ENCODE measurements around the gene GPRC5C.

GPRC5C gene

GRCh38 chr17:74449773-74450172 lies 17.9 kb downstream of the GPRC5C start:
- H3K27me3 Mint-ChIP-seq: peaks cover 23% of the 10 kb centered on the region
- no peak overlapping the region for H3K27ac Mint-ChIP-seq
- H3K4me1 Mint-ChIP-seq (ENCODE audit: low read depth): peaks cover 23% of the 10 kb centered on the region
- no peaks in the 10 kb centered on the region for H3K9me3 Mint-ChIP-seq
- DNase-seq: no peak
- H3K36me3 Mint-ChIP-seq (ENCODE audit: low read depth): no peaks in the 10 kb centered on the region
- no peak overlapping the region for H3K4me3 Mint-ChIP-seq

GRCh38 chr17:74450231-74450630 lies 18.3 kb downstream of the GPRC5C start:
- H3K27ac Mint-ChIP-seq: no peak overlapping the region
- peaks cover 23% of the 10 kb centered on the region for H3K4me1 Mint-ChIP-seq (ENCODE audit: low read depth)
- H3K27me3 Mint-ChIP-seq: peaks cover 21% of the 10 kb centered on the region
- no peaks in the 10 kb centered on the region for H3K9me3 Mint-ChIP-seq
- H3K36me3 Mint-ChIP-seq (ENCODE audit: low read depth): no peaks in the 10 kb centered on the region
- DNase-seq: no peak
- H3K4me3 Mint-ChIP-seq: no peak overlapping the region

- H3K36me3 Mint-ChIP-seq (ENCODE audit: low read depth): no peaks in the 10 kb centered on the region
- H3K9me3 Mint-ChIP-seq: no peaks in the 10 kb centered on the region
- peaks cover 22% of the 10 kb centered on the region for H3K4me1 Mint-ChIP-seq (ENCODE audit: low read depth)
- H3K27me3 Mint-ChIP-seq: peaks cover 18% of the 10 kb centered on the region
- H3K4me3 Mint-ChIP-seq: no peak overlapping the region
- no peak for DNase-seq
- no peak overlapping the region for H3K27ac Mint-ChIP-seq
Measured at GRCh38 chr17:74450925-74451403, 19.1 kb downstream of the GPRC5C start.

- Mint-ChIP-seq H3K9me3 (no peaks in the 10 kb centered on the region), H3K27ac (no peak overlapping the region), H3K4me3 (no peak overlapping the region), H3K36me3 (ENCODE audit: low read depth) (no peaks in the 10 kb centered on the region), H3K27me3 (peaks cover 17% of the 10 kb centered on the region), H3K4me1 (ENCODE audit: low read depth) (peaks cover 22% of the 10 kb centered on the region)
- no peak for DNase-seq
Measured at GRCh38 chr17:74451557-74451956, 19.7 kb downstream of the GPRC5C start.

- H3K4me3 Mint-ChIP-seq: no peak overlapping the region
Measured at GRCh38 chr17:74452033-74452840, 20.3 kb downstream of the GPRC5C start.

GRCh38 chr17:74452841-74453661 lies 21.2 kb downstream of the GPRC5C start:
- DNase-seq: no peak
- Mint-ChIP-seq H3K4me3 (no peak overlapping the region), H3K27ac (no peak overlapping the region)

More at GRCh38 chr17:74452033-74452840, 20.3 kb downstream of the GPRC5C start:
- no peak for DNase-seq
- Mint-ChIP-seq H3K9me3 (no peaks in the 10 kb centered on the region), H3K27me3 (peaks cover 14% of the 10 kb centered on the region), H3K4me1 (ENCODE audit: low read depth) (peaks cover 16% of the 10 kb centered on the region), H3K27ac (no peak overlapping the region), H3K36me3 (ENCODE audit: low read depth) (no peaks in the 10 kb centered on the region)

GRCh38 chr17:74453665-74454196 lies 21.8 kb downstream of the GPRC5C start:
- H3K9me3 Mint-ChIP-seq: no peaks in the 10 kb centered on the region
- peaks cover 14% of the 10 kb centered on the region for H3K27me3 Mint-ChIP-seq
- H3K4me3 Mint-ChIP-seq: no peak overlapping the region
- no peak for DNase-seq
- no peak overlapping the region for H3K27ac Mint-ChIP-seq
- no peaks in the 10 kb centered on the region for H3K36me3 Mint-ChIP-seq (ENCODE audit: low read depth)
- peaks cover 15% of the 10 kb centered on the region for H3K4me1 Mint-ChIP-seq (ENCODE audit: low read depth)

More at GRCh38 chr17:74452841-74453661, 21.2 kb downstream of the GPRC5C start:
- Mint-ChIP-seq H3K27me3 (peaks cover 14% of the 10 kb centered on the region), H3K9me3 (no peaks in the 10 kb centered on the region), H3K36me3 (ENCODE audit: low read depth) (no peaks in the 10 kb centered on the region), H3K4me1 (ENCODE audit: low read depth) (peaks cover 15% of the 10 kb centered on the region)

- H3K4me1 Mint-ChIP-seq (ENCODE audit: low read depth): peaks cover 15% of the 10 kb centered on the region
- DNase-seq: peak; percentile 80
- no peak overlapping the region for H3K27ac Mint-ChIP-seq
- peaks cover 14% of the 10 kb centered on the region for H3K27me3 Mint-ChIP-seq
- H3K36me3 Mint-ChIP-seq (ENCODE audit: low read depth): no peaks in the 10 kb centered on the region
- no peaks in the 10 kb centered on the region for H3K9me3 Mint-ChIP-seq
- H3K4me3 Mint-ChIP-seq: peak overlapping the region; percentile 29
Measured at GRCh38 chr17:74454197-74455024, 22.5 kb downstream of the GPRC5C start.

GRCh38 chr17:74455025-74455545 lies 23.2 kb downstream of the GPRC5C start:
- H3K27ac Mint-ChIP-seq: no peak overlapping the region
- no peak overlapping the region for H3K4me3 Mint-ChIP-seq
- no peak for DNase-seq
- H3K27me3 Mint-ChIP-seq: peaks cover 14% of the 10 kb centered on the region
- H3K36me3 Mint-ChIP-seq (ENCODE audit: low read depth): no peaks in the 10 kb centered on the region
- H3K9me3 Mint-ChIP-seq: no peaks in the 10 kb centered on the region
- peaks cover 15% of the 10 kb centered on the region for H3K4me1 Mint-ChIP-seq (ENCODE audit: low read depth)

GRCh38 chr17:74455821-74456220 lies 23.9 kb downstream of the GPRC5C start:
- Mint-ChIP-seq H3K9me3 (no peaks in the 10 kb centered on the region), H3K4me3 (no peak overlapping the region)
- DNase-seq: no peak

GRCh38 chr17:74457146-74457819 lies 25.4 kb downstream of the GPRC5C start:
- peaks cover 11% of the 10 kb centered on the region for H3K27me3 Mint-ChIP-seq
- H3K36me3 Mint-ChIP-seq (ENCODE audit: low read depth): no peaks in the 10 kb centered on the region
- peak; percentile 84 for DNase-seq
- H3K27ac Mint-ChIP-seq: peak overlapping the region; percentile 56
- no peak overlapping the region for H3K4me3 Mint-ChIP-seq
- H3K4me1 Mint-ChIP-seq (ENCODE audit: low read depth): peaks cover 21% of the 10 kb centered on the region
- no peaks in the 10 kb centered on the region for H3K9me3 Mint-ChIP-seq

More at GRCh38 chr17:74455821-74456220, 23.9 kb downstream of the GPRC5C start:
- H3K27ac Mint-ChIP-seq: no peak overlapping the region
- peaks cover 14% of the 10 kb centered on the region for H3K27me3 Mint-ChIP-seq
- no peaks in the 10 kb centered on the region for H3K36me3 Mint-ChIP-seq (ENCODE audit: low read depth)
- H3K4me1 Mint-ChIP-seq (ENCODE audit: low read depth): peaks cover 15% of the 10 kb centered on the region

- H3K27ac Mint-ChIP-seq: no peak overlapping the region
Measured at GRCh38 chr17:74457820-74458166, 25.9 kb downstream of the GPRC5C start.

GRCh38 chr17:74458835-74459234 lies 26.9 kb downstream of the GPRC5C start:
- Mint-ChIP-seq H3K36me3 (ENCODE audit: low read depth) (no peaks in the 10 kb centered on the region), H3K4me3 (no peak overlapping the region), H3K27ac (no peak overlapping the region), H3K4me1 (ENCODE audit: low read depth) (peaks cover 28% of the 10 kb centered on the region), H3K27me3 (no peaks in the 10 kb centered on the region), H3K9me3 (no peaks in the 10 kb centered on the region)
- no peak for DNase-seq

More at GRCh38 chr17:74457820-74458166, 25.9 kb downstream of the GPRC5C start:
- H3K27me3 Mint-ChIP-seq: peaks cover 6% of the 10 kb centered on the region
- DNase-seq: no peak
- H3K36me3 Mint-ChIP-seq (ENCODE audit: low read depth): no peaks in the 10 kb centered on the region
- no peak overlapping the region for H3K4me3 Mint-ChIP-seq
- no peaks in the 10 kb centered on the region for H3K9me3 Mint-ChIP-seq
- H3K4me1 Mint-ChIP-seq (ENCODE audit: low read depth): peaks cover 22% of the 10 kb centered on the region
